ENCODE results near the gene TMPRSS13. TPM values are rescaled to one million over a fixed set of nuclear protein-coding genes. Genes with fewer than 3 reads are reported as not detected.

The TMPRSS13 gene
- total RNA-seq, 2 experiments from 2014 or later = 0.99 to 1.4 TPM

- no peak for DNase-seq
- ChIA-PET CTCF (interaction anchor here (1.5 kb wide), 1 partner anchor 12 kb away, joined by 3 read pairs; no protein-coding TSS in a partner anchor), POLR2A (no interaction called here)
- H3K4me1 ChIP-seq (ENCODE audit: insufficient read depth, low read length) = no peaks in the 10 kb centered on the region
- no peaks in the 10 kb centered on the region for H3K36me3 ChIP-seq (ENCODE audit: insufficient read depth, low read length)
- H3K4me1 Mint-ChIP-seq (ENCODE audit: low read depth) = no peaks in the 10 kb centered on the region
- TF ChIP-seq CTCF (IDR thresholded peaks at IDR 0.05) = no peak
- no peak for ATAC-seq (ENCODE audit: poor library complexity)
- H3K27me3 ChIP-seq (ENCODE audit: control insufficient read depth in 1 of 2, insufficient read depth in 2 of 2, low read length in 2 of 2) = peaks cover 0 to 5% of the 10 kb centered on the region in 2 experiments
- no peak overlapping the region for H3K27ac ChIP-seq (ENCODE audit: low read depth in 1 of 2, low read length in 2 of 2)
- no peaks in the 10 kb centered on the region for H3K36me3 Mint-ChIP-seq (ENCODE audit: low read depth)
- H3K4me3 ChIP-seq (ENCODE audit: low read length) = no peak overlapping the region
- no peak overlapping the region for H3K27ac Mint-ChIP-seq
- no peak overlapping the region for H3K4me3 Mint-ChIP-seq
- intact Hi-C loops (cut with DNase I, micrococcal nuclease) = no loop called here
- no peaks in the 10 kb centered on the region for H3K27me3 Mint-ChIP-seq
- peaks cover 4% of the 10 kb centered on the region for H3K9me3 Mint-ChIP-seq
- no peaks in the 10 kb centered on the region for H3K9me3 ChIP-seq (ENCODE audit: control insufficient read depth in 1 of 2, insufficient read depth in 1 of 2, low read length in 2 of 2)
These were observed 36.6 kb downstream of the TMPRSS13 start for GRCh38 chr11:117892651-117893050.

- CTCF ChIA-PET = no interaction called here
- no peak for ATAC-seq (ENCODE audit: poor library complexity)
- no peaks in the 10 kb centered on the region for H3K27me3 Mint-ChIP-seq
- H3K4me1 Mint-ChIP-seq (ENCODE audit: low read depth) = no peaks in the 10 kb centered on the region
- no peaks in the 10 kb centered on the region for H3K27me3 ChIP-seq (ENCODE audit: control insufficient read depth in 1 of 2, insufficient read depth in 2 of 2, low read length in 2 of 2)
- no peak overlapping the region for H3K4me3 Mint-ChIP-seq
- no peak for DNase-seq
- H3K27ac Mint-ChIP-seq = no peak overlapping the region
- H3K4me3 ChIP-seq (ENCODE audit: low read length) = no peak overlapping the region
- H3K27ac ChIP-seq (ENCODE audit: low read depth in 1 of 2, low read length in 2 of 2) = no peak overlapping the region
- no peak for TF ChIP-seq CTCF (IDR thresholded peaks at IDR 0.05)
- H3K9me3 ChIP-seq (ENCODE audit: control insufficient read depth in 1 of 2, insufficient read depth in 1 of 2, low read length in 2 of 2) = no peaks in the 10 kb centered on the region
- intact Hi-C loops (cut with DNase I, micrococcal nuclease) = no loop called here
- no peaks in the 10 kb centered on the region for H3K36me3 Mint-ChIP-seq (ENCODE audit: low read depth)
- H3K36me3 ChIP-seq (ENCODE audit: insufficient read depth, low read length) = no peaks in the 10 kb centered on the region
- POLR2A ChIA-PET = no interaction called here
- H3K9me3 Mint-ChIP-seq = peaks cover 4% of the 10 kb centered on the region
- H3K4me1 ChIP-seq (ENCODE audit: insufficient read depth, low read length) = no peaks in the 10 kb centered on the region
These were observed 37.8 kb downstream of the TMPRSS13 start for GRCh38 chr11:117891362-117891761.

DNA sequence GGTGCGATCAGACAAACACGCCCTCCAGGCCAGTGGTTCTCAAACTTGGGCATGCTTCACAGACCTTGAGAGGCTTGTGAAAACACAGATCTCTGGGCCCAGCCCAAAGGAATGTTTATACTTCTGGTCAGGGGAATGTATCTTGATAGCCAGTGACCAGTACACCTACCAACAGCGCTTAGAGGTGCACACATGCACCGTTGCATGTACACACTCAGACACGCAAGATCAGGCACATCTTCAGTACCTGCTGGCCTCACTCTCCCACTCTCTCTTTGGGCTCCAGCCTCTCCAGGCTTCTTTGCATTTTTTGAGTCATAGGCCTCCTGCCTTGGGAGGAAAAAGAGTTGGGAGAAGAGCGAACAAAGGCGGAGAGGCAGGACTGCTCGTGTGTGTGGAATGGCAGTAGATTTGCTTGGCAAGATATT is 41.0 kb downstream of the TMPRSS13 start:
- Histone ChIP-seq H3K36me3 (ENCODE audit: insufficient read depth, low read length) (no peaks in the 10 kb centered on the region), H3K4me1 (ENCODE audit: insufficient read depth, low read length) (no peaks in the 10 kb centered on the region), H3K27ac (ENCODE audit: low read depth in 1 of 2, low read length in 2 of 2) (no peak overlapping the region), H3K4me3 (ENCODE audit: low read length) (no peak overlapping the region), H3K9me3 (ENCODE audit: control insufficient read depth in 1 of 2, insufficient read depth in 1 of 2, low read length in 2 of 2) (no peaks in the 10 kb centered on the region), H3K27me3 (ENCODE audit: control insufficient read depth in 1 of 2, insufficient read depth in 2 of 2, low read length in 2 of 2) (no peaks in the 10 kb centered on the region)
- TF ChIP-seq CTCF (IDR thresholded peaks at IDR 0.05) = no peak
- no peak overlapping the region for H3K4me3 Mint-ChIP-seq
- H3K4me1 Mint-ChIP-seq (ENCODE audit: low read depth) = no peaks in the 10 kb centered on the region
- no peak overlapping the region for H3K27ac Mint-ChIP-seq
- ChIA-PET POLR2A (no interaction called here), CTCF (no interaction called here)
- intact Hi-C loops (cut with DNase I, micrococcal nuclease) = no loop called here
- no peaks in the 10 kb centered on the region for H3K27me3 Mint-ChIP-seq
- H3K9me3 Mint-ChIP-seq = peaks cover 4% of the 10 kb centered on the region
- ATAC-seq (ENCODE audit: poor library complexity) (no peak), DNase-seq (no peak)
- H3K36me3 Mint-ChIP-seq (ENCODE audit: low read depth) = no peaks in the 10 kb centered on the region
